ENCODE results near the gene GALNT18. TPM values are rescaled to one million over a fixed set of nuclear protein-coding genes. Genes with fewer than 3 reads are reported as not detected.
A peak's percentile ranks its signal among the peaks of the same experiment; 100 is the strongest.
"Not testable (repeated sequence)": the region's sequence is repeated elsewhere in the genome, so short reads cannot be mapped to it uniquely, and the experiment has no call there.

GALNT18 gene
- polyA plus RNA-seq, 4 donors = 22.2 to 35.0 (median 29.4) TPM

DNA sequence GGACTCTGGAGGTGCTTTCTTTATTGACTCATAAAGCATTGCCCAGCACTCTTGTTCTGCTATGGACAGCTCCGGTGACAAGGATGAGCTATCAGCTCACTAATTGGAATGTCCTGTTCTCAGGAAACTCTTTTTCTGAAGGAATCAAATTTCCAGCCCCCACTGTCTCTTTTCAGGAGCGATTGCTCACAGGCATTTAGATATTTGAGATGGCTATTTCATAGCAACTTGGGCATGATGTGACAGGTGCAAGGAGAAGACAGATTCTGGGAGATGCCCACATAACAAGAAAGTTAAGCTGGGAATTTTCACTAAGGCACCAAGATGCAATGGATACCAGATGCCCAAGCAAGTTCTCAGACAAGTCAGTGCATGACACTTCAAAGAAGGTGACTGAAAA, 145.3 kb downstream of the GALNT18 start:
- peak in 2 of 4 donors; percentile 44 to 49 for DNase-seq (ENCODE audit: low read depth in 4 of 4, low spot score in 2 of 4)

DNA sequence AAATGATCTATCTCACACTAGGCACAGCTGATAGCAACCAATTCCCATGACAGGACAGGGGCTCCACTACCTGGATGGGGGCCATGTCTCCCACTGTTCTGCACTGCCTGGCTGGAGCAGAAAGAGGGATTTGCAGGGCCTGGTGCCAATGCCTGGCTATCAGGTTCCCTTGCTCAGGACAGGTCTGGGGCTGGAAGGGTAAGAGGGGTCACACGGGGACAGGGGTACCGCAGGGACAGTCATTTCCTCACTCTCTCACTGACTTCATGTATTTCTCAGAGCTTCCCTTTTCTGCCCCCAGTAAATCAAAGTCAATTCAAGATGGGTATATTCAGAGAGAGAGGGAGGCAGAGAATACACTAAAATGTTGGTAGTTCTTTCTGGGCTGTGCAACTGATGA, 149.7 kb downstream of the GALNT18 start:
- DNase-seq (ENCODE audit: low read depth in 4 of 4, low spot score in 2 of 4) = no peak

DNA sequence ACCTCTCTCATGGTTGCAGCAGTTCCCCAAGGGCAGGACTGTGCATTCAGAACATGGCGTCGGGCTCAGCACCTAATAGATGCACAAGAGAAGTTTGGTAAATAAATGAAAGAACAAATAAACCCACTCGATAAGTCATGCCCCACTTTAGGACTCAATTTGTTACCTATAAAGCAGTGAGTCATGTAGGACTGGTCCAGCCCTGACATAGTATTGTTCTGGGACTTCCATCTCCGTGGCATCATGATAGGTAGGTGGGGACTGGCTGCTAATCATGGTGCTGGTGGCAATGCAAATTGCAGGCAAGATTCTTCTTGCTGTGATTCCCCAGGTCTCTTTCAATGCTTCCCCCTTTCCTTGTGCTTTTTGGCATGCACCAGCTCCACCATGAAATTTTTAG, 150.6 kb downstream of the GALNT18 start:
- DNase-seq (ENCODE audit: low read depth in 4 of 4, low spot score in 2 of 4) = no peak

DNA sequence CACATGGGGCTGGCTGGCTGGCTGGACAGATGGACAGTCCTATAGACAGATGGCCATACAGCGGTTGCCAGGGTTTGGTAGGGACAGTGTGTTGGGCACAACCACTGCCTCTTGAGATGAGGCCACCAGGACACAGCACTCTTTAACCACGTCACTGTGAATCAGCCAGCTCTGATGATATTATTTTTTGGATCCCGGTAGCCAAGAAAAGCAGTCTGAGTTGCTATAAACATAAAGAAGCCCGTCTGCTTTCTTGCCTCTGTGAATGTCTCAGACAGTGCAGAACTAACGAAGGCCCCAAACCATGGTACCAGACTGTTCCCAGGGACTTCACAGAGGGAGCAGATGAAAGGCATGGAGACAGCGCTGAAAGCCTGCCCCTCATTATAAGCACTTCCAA, 152.9 kb downstream of the GALNT18 start:
- no peak for DNase-seq (ENCODE audit: low read depth in 4 of 4, low spot score in 2 of 4)

DNA sequence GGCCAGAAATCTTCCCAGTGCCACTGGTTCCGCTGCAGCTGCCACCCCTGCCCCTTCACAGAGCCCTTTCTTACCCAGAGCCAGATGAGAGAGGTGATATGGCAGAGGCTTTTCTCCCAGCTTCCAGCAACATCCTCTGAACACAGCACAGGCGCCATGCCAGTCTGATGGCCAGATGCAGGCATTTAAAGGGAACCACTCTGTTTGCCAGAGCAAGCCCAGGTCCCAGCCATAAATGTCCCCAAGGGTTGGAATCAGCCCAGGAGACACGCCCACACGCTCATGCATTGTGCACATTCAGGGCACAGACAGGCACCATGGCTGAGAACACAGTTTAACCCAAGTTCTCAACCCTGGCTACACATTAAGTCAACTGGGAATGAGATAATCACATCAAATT, 154.5 kb downstream of the GALNT18 start:
- no peak for DNase-seq (ENCODE audit: low read depth in 4 of 4, low spot score in 2 of 4)

DNA sequence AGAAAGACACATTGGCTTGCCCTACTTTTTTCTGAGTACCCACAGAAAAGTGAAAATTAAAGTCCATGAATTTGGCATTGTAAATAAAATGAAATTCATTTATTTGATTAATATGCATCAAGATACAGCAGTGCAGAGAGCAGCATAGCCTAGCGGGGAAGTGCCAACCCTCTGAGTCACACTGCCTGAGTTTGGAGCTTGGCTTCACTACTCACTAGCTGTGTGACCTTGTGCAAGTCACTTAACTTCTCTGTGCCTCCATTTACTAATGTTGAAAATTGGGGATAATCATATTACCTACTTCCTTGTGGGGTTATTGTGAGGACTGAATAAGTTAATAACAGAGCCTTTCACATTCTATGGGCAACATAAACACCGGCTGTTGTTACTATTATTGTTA, 157.2 kb downstream of the GALNT18 start:
- no peak for DNase-seq (ENCODE audit: low read depth in 4 of 4, low spot score in 2 of 4)

DNA sequence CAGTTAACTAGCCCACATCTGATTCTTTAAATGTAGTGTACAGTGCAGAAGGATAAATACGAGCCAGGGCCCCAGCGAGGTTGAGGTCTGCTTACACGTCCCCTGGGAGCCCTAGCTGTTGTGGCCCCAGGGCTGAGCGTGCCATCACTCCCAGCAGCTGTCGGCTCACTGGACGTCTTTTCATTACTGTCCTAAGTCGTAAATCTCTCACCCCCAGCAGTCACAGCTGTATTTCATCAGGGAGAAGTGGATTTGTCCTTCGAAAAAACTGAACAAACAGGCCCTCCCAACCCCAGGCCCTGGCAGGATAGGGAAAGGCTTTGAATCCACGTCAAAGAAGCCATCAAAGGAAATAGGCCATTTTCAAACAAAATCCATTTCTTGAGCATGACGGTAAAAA, 158.4 kb downstream of the GALNT18 start:
- DNase-seq (ENCODE audit: low read depth in 4 of 4, low spot score in 2 of 4) = peak in 3 of 4 donors; percentile 37 to 54 (median 50)

DNA sequence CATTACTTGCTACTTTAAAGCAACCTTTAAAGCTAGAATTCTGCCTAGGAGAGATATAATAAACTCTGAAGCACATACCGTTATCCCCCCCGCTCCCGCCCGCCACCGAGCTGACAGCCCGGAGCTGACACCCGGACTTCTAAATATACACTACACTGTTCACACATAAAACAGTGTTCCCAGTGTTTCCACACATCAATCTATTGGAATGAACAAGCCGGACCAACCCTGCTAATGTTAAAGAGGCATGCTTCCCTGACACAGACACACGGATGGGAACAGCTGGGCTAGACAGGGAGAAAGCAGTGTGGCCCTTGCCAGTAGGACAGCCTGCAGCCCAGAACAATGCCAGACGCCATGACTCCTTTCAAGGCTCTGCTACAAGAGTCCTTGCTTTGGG, 160.3 kb downstream of the GALNT18 start:
- DNase-seq (ENCODE audit: low read depth in 4 of 4, low spot score in 2 of 4) = no peak

DNA sequence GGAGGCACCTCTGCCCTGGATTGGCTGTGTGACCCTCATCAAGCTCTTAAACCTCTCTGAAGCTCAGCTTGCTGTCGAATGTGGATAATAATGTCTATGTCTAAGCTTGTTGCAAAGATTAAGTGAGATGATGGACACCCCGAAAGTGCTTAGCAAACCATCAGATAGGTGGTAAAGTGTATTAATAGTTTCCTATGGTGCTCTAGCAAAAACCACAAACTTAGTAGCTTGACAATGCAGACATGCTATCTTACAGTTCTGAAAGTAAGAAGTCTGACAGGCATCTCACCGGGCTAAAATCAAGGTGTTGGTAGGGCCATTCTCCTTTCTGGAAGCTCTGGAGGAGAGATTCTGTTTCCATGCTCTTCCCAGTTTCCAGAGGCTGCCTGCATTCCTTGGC, 162.2 kb downstream of the GALNT18 start:
- no peak for DNase-seq (ENCODE audit: low read depth in 4 of 4, low spot score in 2 of 4)

DNA sequence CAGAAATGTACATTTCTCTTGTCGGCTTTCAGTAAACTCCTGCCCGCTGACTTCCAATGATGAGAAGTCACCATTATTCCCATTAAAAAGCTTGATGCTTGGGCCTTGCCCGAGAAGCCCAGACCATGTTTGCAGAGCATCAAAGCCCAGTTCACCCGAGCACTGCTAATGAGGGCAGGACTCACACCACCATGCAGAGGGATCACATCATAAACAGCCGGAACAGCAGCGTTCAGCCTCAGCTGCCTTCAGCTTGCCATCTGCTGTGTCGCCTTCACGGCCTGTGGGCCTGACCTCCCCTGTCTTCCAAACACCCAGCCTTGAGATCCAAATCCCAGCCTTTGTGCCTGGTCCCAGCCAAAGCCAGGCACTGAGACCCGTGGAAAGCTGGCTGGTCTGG, 163.3 kb downstream of the GALNT18 start:
- DNase-seq (ENCODE audit: low read depth in 4 of 4, low spot score in 2 of 4) = no peak

DNA sequence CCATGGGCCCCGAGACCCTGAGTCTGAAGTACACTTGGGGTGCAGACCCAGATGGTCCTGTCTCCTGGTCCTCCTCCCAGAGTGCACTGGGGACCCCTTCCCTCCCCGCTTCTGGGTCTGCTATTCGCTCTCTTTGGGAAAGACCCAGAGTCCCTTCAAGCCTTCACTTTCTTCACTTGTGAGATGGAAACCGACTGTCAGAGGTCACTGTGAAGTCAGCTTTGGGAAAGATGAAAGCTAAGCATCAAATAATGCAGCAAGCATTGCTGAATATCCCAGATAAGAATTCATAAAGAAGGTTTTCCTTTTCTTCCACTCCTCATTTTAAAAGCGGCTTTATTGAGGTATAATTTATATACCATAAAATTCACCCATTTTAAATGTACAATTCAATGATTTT, 163.8 kb downstream of the GALNT18 start:
- DNase-seq (ENCODE audit: low read depth in 4 of 4, low spot score in 2 of 4) = no peak

DNA sequence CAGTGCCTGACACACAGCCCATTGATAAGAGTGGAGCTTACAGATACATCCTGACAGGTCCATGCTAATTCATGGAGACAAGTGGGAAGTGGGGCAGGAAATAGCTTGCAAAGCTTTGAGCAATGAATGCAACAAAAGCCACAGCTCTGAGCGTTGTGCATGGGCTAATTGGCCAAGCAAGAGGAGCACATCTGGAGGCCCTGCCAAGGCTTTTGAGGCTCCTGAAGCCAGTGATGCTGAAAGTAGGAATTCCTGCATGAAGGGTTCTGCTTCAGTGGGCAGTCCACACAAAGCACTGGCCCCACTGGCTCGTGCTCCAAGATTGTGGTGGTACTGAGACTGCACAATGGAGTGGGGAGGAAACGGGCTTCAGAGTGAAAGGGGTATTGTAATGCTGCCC, 164.9 kb downstream of the GALNT18 start:
- no peak for DNase-seq (ENCODE audit: low read depth in 4 of 4, low spot score in 2 of 4)

DNA sequence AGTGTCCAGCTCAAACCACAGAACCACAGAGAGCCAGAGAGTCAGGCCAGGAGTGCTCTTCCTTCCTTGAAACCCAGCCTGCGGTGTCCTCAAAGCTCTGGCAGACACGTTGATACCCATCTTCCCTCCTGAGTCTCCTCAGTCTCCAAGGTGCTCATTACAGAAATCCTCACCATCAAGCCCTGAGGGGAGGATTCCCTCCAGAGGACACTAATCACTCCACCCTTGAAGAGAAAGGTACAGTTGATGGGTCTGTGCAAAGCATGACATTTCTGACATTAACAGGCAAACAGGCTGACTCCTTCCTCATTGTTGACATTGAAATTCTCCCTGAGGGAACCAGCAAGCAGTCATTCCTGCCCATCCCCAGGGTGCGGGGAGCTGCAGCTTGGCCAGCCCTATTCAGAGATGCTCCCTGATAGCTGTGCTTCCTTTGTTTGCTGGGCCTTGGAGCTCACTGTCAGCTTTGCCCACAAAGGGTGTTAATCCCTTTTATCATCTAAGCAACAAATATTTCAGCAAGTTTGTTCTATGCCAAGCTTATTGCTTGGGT, 167.1 kb downstream of the GALNT18 start:
- no peak for DNase-seq (ENCODE audit: low read depth in 4 of 4, low spot score in 2 of 4)

DNA sequence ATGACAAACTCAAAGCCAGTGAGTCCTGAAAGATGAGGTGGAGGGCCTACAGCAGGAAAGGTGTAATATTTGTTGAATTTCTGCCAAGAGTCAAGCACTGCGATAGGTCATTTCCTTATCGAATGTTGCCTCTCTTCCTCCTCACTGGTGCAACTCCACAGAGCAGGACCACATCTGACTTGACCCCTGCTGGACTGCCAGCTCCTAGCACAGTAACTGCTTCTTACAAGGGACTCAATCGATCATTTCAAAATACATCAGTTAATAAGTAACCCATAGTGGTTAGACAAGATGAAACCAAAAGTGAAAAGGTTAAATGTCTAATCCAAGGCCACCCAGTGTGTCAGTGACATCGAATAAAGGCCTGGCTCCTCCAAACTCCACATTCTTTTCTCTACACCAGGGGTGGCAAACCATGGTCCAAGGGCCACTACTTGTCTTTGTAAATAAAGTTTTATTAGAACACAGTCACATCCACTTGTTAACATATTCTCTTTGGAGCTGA, 170.3 kb downstream of the GALNT18 start:
- DNase-seq (ENCODE audit: low read depth in 4 of 4, low spot score in 2 of 4) = no peak

DNA sequence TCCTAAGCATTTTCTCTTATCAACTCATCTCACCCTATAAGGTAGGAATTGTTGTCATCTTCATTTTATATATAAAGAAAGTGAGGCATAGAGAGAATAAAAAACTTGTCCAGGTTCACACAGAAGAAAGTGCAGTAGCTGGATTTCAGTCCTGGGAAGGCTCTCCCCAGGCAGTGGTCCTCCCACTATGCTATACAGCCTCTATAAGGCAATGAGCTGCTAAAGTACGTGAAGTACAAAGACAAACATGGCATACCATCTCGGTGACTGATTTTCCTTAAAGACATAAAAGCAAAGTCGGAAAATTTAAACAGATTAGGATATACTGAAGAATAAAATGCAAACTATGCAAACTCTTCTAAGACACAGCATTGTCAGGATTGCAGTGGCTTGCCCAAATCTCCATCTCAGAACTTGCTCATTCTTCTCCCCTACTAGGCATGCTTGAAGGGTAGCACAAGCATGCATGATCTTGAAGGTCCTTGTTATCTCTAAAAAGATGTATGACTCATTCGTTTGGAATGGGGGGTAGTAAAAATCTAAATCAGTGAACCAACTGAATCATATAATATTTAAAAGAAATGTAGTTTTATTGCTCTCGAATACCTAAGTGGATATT, 171.0 kb downstream of the GALNT18 start:
- DNase-seq (ENCODE audit: low read depth in 4 of 4, low spot score in 2 of 4) = no peak

DNA sequence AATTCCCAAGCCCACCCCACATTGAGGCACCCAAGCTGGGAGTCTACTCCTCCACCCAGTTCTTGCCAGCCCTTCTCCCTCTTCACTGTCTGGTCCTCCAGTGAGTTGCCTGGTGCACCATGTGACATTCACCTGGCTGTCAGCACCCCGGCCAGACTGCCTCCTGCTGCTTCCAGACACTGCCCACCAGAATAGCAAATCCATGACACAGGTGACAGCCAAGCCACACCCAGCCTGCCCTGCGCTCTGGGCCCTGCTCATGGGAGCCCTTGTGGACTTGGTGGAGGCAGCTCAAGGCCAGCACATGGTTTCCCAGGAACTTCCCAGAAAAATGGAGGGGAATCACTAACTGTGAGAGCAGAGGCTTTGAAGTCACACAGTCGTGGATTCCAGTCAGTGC, 172.5 kb downstream of the GALNT18 start:
- no peak for DNase-seq (ENCODE audit: low read depth in 4 of 4, low spot score in 2 of 4)

DNA sequence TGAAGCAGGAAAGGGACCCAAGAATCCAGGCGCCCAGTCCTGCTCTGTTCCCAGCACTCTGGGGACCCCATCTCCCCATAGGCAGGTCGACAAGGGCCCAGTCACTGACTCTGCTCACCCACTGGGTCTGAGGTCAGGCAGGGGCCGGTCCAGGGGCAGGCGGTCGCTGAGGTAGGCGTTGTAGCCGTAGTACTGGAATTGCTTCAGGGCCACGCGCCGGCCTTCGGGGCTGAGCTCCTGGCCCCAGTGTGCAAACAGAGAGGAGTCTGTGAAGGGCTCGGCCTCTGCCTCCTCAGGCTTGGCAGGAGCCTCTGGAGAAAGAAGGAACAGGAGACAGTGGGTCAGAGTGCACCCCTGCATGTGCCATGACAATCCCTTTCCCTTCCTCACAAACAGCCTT, 173.2 kb downstream of the GALNT18 start:
- no peak for DNase-seq (ENCODE audit: low read depth in 4 of 4, low spot score in 2 of 4)

DNA sequence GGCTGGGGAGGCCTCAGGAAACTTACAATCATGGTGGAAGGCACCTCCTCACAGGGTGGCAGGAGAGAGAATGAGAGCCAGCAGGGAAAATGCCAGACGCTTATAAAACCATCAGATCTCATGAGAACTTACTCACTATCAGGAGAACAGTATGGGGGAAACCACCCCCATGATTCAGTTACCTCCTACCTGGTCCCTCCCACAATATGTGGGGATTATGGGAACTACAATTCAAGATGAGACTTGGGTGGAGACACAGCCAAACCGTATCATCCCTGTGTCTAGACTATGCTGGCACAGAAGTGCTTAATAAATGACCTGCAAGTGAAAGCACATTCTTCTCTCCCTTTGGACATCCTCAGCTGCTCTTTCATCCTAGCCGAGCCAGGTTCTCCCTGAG, 174.2 kb downstream of the GALNT18 start:
- not testable (repeated sequence) for DNase-seq (ENCODE audit: low read depth in 4 of 4, low spot score in 2 of 4)

DNA sequence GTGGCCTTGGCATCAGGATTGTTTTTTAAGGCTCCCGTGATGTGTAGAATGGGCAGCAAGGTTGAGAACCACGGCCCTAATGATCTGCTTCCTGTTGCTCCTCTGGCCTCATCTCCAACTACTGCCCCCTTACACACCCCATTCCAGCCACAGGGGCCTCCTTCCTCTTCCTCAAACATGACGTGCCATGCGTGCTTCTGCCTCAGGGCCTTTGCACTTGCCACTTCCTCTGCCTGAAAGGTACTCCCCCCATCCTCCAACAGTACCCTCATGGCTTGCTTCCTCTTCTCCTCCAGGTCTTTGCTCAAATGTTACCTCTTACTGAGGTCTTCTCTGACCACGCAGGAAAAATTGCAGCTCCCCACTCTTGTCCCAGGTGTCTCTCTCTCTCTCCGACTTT, 174.8 kb downstream of the GALNT18 start:
- no peak for DNase-seq (ENCODE audit: low read depth in 4 of 4, low spot score in 2 of 4)

DNA sequence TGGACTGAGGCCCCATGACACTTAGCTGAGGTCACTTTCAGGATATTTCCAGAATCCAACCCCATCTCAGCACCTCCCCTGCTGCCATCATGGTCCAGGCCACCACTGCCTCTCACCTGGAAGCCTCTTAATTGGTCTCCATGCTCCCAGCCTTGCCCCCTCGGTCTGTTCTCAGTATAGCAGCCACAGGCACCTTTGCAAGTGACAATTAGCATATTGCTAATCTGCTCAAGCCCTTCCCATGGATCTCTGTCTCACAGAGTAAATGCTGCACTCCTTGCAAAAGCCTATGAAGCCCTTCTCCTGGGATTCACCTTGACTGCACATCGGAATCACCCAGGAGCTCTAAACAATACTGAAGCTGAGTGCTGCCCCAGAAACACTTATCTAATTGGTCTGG, 175.2 kb downstream of the GALNT18 start:
- DNase-seq (ENCODE audit: low read depth in 4 of 4, low spot score in 2 of 4) = no peak

DNA sequence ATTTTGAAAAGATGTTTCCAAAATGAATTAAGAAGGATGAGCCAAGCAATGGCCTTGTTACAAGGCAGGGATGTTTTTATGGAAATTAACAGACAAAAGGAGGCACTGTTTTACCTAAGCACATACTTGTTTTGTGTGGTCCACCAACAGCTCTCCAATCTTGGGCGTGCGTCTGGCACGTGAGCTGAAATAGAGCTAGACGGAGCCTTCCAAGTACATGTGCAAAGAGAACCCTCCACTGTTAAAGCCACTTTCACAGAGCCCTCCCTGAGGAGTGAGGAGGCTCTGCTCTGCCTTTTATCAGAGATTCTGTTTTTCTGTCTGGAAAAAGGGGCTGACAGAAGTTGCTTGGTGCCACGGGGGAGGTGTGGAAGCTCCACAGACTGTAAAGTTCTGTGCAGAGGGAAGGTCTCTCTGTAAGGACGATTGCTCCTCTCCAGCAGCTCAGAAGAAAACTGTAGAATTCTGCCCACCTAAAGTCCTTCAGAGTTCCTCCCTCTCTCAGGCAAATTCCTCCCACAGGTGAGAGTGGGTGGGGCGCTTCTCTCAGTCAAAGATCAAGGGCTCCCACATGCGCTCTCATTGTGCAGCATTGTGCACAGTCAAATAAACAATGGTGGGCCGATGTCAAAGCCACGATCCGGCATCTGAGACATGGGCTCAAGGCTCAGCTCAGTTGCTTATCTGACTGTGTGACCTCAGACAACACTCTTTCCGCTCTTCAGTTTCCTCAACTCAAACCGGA, 176.2 kb downstream of the GALNT18 start:
- no peak for DNase-seq (ENCODE audit: low read depth in 4 of 4, low spot score in 2 of 4)

DNA sequence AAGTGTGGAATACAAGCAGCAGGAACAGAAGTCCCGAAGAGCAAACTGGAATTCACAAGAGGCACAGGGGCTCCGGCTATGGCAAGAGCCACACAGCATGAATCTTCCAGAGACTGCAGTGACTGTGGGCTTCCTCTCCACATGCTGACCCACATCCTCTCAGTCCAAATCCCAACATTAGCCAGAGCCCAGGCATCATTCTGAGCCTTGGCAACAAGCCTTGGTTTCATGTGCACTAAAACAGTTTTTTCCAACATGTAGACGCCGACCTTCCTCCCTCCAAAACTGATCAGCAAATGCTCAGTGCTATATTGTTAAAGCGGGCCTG, 177.0 kb downstream of the GALNT18 start:
- DNase-seq (ENCODE audit: low read depth in 4 of 4, low spot score in 2 of 4) = no peak

Data from left renal cortex interstitium (tissue), 4 donors.